ENCODE data around the gene TTLL10.
"Not testable (repeated sequence)": the region's sequence is repeated elsewhere in the genome, so short reads cannot be mapped to it uniquely, and the experiment has no call there.

The TTLL10 gene

DNA sequence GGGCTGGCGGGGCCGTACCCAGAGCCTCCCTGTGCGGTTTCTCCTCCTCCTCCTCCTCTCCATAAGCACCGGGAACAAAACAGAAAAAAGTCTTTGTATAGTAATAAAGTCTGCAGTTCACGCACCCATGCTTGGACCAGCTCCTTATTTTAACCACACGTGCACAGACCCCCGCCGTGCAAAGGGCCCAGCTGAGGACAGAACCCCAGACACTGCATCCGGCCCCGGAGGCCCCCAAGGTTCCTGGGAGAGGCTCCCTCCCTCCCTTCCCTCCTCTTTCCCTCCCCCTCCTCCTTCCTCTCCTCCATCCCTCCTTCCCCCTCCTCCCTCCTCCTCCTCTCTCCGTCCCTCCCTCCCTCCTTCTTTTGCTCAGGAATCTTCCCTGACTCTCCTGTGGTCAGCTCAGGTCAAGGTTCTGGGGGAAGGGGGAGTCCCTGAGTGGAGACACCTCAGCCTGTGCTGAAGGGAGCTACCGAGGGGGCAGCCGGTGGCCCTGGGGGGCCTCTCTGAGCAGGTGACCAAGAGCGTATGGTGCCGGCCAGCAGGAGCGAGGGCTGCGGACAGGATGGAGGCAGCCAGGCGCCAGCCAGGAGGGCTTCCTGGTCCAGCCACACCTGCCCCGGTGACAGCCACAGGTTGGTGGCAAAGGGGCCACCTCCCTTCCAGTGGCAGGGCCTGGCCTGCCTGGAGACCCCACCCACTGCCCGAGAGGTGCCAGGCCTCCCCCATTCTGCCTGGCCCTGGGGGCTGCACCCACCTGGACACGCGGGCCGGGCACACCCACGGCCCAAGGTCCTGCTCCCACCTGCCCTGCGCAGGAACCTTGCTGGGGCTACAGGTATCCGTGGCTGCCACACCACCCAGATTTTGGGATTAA, 3.2 kb upstream of the TTLL10 start:
- H3K4me3 ChIP-seq (ENCODE audit: low read depth, low read length): no peak overlapping the region

DNA sequence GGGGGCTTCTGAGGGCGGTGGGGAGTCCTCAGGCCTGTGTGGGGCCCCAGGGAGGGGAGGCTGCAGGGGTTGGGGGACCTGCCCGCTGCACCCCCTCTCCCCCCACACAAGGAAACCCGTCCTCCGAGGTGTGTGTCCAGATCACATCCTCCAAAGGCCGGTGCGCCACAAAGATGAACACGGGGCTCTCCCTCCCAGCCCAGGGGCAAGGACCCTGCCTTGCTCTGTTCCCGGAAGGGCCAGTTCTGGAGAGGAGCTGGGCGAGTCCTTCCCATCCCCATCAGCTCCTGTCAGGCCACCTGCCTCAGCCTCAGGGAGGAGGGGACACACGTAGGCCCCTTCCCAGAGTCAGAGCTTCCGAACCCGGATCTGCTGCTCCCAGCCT, 2.5 kb upstream of the TTLL10 start:
- no peak overlapping the region for H3K4me3 ChIP-seq (ENCODE audit: low read depth, low read length)

DNA sequence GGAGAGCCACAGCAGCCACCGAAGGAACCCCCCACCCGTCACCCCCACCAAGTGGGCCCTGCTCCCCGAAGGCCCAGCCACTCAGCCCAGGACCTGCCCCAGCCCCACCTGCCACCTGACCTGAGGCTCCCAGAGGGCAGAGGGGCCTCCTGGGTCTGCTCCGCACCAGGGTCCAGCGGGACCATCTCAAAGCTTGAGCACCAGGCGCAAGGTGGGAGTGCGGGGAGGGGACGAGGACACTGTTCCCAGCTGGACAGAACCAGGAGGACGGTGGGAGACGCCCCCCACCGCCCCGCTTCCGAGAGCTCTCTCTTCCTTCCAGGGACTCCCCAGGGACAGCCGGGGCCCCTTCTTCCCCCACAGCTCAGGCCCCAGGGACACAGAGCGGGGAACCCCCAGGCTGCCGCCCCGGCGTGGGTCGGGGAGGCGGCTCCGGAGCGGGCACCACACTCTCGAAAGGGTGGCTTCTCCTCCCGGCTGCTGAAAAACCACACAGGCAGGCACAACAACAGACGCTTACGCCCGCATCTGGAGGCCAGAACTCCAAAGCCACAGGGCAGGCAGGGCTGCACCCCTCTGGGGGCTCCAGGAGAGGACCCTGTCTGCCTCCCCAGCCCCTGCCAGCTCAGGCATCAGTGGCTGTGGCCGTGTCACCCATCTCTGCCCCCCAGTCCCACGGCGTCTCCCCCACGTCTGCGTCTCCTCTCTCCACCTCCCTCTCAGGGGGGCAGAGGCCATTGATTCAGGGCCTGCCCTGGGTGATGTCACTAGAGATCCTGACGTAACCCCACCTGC, 1.9 kb upstream of the TTLL10 start:
- H3K4me3 ChIP-seq (ENCODE audit: low read depth, low read length): no peak overlapping the region

DNA sequence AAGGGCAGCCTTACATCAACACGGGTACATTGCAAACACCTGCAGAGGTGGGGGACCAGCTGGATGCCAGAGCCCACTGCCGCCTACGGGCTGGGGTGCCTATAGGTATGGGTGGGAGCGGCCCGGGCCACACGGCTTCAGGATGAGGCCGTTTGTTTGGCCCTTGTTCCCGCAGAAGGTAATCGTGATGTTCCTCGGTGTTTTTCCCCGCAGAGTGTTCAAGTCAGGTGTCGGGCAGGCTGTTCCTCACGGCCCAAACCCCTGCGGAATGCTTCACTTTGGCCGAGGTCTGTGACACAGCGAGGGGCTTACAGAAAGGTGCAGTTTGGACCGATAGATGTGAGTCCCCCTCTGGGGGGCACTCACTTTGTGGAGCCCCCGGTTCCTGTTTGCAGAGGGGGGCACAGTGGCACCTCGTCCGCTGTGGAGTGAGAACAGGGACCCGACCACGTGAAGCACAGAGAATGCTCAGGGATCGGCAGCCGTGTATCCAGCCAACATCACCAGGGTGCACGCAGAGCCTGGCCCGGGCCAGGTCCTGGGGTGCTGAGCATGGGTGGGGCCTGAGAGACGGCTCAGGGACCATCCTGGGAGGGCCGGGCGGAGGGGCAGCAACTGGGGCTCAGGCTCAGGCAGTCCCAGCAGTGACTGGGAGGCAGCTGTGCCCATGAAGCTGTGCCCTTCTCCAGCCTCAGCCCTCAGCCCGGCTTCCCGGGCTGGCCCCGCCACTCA, 453 bp upstream of the TTLL10 start:
- no peak overlapping the region for H3K4me3 ChIP-seq (ENCODE audit: low read depth, low read length)

DNA sequence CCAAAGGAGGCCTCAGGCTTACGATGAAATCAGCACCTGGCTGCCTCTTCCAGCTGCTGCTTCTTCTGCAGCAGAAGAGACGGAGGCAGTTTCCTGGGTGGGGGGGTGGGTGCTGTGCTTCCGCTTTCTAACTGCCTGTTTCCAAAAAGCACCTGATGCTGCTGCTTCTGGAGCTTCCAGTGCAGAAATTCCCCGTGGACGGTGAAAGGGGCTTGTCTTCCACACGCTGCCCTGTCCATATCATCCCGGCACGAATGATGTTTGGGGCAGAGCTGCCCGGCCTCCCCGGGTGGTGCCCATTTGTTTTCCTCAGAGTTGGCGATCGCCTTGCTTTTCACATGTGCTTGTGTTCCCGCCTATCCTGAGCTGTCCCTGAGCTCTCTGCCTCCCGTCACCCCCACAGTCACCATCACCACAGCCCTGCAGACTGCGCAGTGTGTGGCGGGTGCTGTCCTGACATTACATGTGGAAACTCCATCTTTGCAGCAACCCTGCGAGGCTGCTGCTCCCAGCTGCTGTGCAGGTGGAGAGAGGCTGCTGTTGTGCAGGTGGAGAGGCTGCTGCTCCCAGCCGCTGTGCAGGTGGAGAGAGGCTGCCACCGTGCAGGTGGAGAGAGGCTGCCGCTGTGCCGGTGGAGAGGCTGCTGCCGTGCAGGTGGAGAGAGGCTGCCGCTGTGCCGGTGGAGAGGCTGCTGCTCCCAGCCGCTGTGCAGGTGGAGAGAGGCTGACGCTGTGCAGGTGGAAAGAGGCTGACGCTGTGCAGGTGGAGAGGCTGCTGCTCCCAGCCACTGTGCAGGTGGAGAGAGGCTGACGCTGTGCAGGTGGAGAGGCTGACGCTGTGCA, 1.8 kb downstream of the TTLL10 start:
- H3K4me3 ChIP-seq (ENCODE audit: low read depth, low read length): no peak overlapping the region

DNA sequence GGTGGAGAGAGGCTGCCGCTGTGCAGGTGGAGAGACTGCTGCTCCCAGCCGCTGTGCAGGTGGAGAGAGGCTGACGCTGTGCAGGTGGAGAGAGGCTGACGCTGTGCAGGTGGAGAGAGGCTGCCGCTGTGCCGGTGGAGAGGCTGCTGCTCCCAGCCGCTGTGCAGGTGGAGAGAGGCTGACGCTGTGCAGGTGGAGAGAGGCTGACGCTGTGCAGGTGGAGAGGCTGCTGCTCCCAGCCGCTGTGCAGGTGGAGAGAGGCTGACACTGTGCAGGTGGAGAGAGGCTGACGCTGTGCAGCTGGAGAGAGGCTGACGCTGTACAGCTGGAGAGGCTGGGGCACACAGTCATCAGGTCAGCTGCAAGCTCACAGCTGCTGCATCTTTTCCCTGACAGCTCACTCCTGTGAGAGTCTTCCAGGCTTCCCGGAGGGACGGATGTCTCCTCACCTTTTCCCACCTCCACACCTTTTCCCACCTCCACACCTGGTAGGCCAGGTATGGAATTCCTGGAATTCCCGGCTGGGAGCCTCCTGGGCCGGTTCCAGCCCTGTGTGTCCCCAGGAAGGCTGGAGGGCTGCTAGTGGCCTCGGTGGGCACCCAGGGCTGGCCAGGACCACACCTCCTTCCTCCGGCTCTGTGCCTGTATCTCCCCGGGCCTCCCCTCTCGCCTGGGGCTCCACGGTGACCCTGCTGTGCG, 2.5 kb downstream of the TTLL10 start:
- H3K4me3 ChIP-seq (ENCODE audit: low read depth, low read length): not testable (repeated sequence)

DNA sequence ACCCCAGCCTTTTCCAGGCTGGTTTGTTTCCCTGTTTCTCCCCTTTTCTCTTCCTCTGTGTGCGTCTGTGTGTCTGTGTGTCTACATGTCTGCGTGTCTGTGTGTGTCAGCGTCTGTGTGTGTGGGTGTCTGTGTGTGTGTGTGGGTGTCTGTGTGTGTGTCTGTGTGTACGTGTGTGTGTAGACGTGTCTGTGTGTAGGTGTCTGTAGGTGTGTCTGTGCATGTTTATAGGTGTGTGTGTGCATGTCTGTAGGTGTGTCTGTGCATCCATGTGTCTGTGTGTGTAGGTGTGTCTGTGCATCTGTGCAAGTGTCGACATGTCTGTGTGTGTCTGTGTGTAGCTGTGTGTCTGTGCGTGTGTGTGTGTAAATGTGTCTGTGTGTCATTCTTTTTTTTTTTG, 3.3 kb downstream of the TTLL10 start:
- H3K4me3 ChIP-seq (ENCODE audit: low read depth, low read length): no peak overlapping the region

DNA sequence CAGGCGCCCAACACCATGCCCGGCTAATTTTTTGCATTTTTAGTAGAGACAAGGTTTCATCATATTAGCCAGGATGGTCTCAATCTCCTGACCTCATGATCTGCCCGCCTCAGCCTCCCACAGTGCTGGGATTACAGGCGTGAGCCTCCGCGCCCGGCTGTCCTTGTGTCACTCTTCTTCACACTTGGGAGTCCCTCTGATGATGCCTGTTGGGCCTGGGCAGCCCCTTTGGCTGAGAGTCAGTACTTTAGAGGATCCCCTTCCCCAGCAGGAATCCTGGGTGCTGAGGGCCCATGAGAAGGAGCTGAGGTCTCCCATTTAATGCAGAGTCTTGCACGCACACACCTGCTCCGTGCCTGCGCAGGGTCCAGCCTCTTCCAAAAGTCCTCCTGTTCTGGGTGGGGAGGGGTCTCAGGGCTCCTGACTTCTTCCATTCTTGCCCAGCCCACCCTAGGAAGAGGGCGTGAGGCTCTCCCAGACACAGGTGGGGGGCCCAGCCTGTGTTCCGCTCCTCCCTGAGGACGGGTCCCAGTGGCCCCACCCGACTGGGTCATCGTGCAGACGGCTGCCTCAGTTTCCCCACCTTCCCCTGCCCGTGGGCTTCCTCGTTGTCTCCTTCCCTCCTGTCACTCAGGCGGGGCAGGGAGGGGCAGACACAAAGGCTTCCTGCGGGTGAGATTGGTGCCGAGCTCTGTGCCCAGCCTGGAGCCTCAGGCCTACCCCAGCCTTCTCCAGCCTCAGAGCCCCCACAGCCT, 3.9 kb downstream of the TTLL10 start:
- no peak overlapping the region for H3K4me3 ChIP-seq (ENCODE audit: low read depth, low read length)

DNA sequence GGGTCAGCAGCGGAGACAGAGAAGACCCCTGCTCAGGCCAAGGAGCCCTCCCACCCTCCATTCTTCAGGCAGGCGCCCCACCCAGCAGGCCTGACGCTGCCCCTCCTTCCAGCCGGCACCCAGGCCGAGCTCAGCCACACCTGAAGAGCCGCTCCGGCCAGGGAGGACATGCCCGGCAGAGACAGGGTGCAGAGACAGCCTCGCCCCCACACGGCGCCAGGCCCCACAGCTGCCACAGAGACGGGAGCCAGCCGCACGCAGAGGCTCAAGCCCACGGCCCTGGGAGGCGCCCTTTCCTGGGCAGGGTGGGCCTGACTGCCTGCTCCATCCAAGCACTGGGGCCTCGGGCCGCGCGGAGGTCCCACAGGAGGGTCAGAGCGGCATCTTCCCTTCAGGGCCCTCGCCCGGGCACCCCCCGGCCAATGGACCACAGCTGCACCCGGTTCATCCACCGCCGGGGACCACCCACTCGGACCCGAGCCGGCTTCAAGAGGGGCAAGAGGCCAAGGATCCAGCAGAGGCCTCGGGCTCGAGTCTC, 5.2 kb downstream of the TTLL10 start:
- H3K4me3 ChIP-seq (ENCODE audit: low read depth, low read length): no peak overlapping the region

DNA sequence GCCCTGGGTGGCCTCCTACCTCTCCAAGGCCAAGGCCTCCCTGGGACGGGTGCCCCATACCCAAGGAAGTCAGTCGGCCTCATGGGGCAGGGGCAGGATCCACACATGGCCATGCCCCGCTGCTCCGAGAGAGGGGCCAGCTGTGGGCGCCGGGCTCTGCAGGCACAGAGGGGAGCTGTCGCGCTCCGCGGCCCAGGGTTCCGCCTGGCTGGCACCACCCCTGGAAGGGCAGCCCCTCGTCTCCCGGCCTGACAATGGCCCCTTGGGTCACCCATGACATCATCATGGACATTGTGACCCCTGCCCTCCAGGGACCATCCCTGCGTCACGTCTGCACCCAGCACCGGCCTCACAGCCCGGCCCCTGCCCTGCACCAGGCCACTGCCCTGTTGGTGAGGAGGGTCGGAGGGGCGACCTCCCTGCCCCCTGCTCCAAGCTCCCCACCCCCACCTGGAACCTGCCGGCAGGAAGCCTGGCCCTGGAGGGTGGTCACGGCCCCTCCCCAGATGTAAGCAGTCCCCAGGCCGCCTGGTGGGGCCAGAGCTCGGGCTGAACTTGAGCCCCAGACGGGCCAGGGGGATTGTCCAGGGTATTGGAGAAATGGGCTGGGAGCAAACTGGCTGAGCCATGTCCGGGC, 5.8 kb downstream of the TTLL10 start:
- H3K4me3 ChIP-seq (ENCODE audit: low read depth, low read length): no peak overlapping the region

DNA sequence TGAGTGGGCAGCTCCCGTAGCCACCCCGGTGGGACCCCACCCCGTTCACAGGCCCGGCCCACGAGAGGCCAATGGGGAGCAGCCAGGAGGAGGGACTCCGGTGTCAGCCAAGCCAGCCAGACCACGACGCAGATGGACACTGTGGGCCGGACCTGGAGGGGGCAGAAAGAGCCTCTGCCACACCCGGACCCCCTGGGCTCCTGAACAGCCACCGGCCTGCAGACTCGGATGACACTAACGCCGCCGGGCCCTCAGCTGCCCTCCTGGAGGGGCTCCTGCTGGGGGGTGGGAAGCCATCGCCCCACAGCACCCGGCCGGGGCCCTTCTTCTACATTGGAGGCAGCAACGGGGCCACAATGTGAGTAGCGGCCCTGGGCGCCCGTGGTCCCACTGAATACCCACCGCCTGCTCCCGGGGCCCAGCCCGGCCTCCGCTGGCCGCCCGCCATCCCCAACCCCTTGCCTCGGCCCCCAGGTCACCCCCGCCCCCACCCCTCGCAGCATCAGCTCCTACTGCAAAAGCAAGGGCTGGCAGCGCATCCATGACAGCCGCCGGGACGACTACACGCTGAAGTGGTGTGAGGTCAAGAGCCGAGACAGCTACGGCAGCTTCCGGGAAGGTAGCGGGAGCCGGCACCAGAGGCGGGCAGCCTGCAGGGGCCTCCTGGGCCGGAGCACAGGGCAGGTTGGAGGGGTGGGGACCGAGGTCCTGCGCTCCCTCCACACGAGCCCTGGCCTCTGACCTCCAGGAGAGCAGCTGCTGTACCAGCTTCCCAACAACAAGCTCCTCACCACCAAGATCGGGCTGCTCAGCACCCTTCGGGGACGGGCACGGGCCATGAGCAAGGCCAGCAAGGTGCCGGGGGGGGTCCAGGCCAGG, 6.5 kb downstream of the TTLL10 start:
- no peak overlapping the region for H3K4me3 ChIP-seq (ENCODE audit: low read depth, low read length)

DNA sequence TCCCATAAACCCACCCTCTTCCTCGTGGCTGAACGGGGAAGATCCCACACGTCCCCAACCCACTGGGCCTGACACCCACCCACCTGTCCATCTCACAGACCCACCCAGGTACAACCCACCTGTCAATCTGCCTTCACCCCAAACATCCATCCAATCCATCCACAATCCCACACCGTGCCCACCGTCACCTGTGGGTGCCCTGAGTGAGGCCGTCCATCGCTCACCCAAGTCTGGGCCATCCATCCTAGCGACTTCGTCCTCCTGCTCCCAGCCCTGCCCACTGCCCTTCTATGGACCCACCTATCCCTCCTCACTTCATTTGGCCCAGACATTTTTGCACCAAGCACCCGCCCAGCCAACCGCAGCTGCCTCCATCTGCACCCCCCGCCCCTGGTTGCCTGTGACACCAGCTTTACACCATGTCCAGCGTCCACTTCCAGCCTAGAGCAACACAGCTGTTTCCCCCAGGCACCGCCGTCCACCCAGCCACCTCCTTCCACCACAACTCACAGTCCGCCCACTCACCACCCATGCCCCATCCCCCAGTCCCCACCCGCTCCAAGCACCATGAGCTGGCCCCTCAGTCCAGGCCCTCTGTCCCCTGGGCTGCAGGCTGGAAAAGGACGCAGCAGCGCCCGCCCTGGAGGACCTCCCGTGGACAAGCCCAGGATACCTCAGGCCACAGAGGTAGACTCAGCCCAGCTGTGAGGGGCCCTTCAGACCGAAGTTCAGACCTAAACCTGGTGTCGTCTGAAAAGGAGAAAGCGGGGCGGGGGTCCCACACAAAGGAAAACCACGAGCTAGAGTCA, 7.7 kb downstream of the TTLL10 start:
- no peak overlapping the region for H3K4me3 ChIP-seq (ENCODE audit: low read depth, low read length)

DNA sequence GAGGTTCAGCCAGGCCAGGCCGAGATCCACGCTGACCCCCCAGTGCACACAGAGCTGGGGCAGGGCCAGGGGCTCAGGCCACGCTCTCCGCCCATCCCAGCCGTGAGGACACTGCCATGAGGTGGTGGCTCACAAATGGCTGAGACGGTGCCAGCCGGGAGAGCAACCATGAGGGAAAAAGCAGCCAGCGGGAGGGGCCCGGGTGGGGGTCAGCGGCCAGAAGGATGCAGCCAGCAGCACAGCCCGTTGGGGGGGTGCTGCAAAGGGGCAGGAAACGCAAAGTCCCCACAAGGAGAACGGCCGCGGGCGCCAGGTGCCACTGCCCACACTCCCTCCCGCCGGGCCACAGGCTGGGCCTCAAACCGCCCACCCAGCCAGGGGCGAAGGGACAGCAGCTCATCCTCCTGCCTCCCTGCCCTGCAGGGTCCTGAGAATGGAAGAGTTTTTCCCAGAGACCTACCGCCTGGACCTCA, 8.3 kb downstream of the TTLL10 start:
- H3K4me3 ChIP-seq (ENCODE audit: low read depth, low read length): no peak overlapping the region

DNA sequence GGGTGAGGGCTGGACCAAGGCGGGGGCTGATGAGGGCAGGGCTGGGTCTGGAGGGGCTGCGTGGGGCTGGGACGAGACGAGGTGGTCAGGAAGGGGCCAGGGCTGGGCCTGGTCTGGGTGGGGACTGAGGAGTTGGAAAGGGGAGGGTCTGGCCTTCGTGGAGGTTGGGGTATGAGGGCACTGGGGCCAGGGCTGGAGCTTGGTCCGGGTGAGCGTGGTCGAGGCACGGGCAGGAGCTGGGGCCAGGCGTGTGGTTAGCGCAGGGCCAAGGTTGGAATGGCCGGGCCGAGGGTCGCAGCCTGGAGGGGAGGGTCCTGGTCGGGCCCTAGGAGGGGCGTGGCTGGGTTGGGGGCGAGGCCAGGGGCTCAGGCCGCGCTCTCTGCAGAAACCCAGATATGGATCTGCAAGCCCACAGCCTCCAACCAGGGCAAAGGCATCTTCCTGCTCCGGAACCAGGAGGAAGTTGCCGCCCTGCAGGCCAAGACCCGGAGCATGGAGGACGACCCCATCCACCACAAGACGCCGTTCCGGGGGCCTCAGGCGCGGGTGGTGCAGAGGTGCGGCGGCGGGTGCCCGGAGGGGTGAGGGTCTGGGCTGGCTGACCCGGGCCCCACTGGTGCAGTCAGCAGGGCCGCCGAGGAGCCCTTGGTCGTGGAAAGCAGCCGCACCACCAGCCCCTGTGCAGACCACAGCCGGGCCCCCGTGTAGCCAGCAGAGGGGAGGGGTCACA, 9.0 kb downstream of the TTLL10 start:
- no peak overlapping the region for H3K4me3 ChIP-seq (ENCODE audit: low read depth, low read length)

DNA sequence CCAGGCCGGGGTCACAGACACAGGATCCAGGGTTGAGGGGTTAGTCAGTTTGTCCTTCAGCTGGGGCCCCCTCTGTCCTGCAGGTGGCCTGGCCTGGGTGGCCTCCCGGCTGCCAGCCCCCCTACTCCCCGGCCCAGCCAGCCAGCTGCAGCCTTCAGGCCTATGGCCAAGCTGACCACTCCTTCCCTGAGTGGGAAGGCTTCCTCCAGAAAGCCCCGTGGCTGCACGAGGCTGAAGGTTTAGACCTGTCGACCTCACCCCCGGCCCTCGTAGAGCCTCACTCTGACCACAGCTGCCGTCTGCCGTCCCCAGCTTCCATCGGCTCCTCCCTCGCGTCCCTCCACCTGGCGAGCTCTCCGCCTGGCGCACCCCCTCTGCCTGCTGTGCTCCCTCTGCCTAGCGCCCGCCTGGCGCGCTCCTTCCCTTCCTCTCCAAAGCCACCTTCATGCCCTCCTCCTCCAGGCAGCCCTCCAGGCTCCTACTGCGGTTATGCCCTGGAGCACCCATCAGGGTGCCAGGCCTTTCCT, 9.6 kb downstream of the TTLL10 start:
- H3K4me3 ChIP-seq (ENCODE audit: low read depth, low read length): no peak overlapping the region

Data from iPS-11a (cell line).